ENCODE data around the gene RBMX2.

Gene RBMX2

GRCh38 chrX:130446974-130447373, 45.2 kb downstream of the RBMX2 start:
- no peak for DNase-seq

Data from CD4-positive, alpha-beta T cell treated with Interferon gamma for 1 hour (primary cell).